ENCODE data around the gene CCDC43. TPM values are rescaled to one million over a fixed set of nuclear protein-coding genes. Genes with fewer than 3 reads are reported as not detected.

CCDC43 gene, protein sequence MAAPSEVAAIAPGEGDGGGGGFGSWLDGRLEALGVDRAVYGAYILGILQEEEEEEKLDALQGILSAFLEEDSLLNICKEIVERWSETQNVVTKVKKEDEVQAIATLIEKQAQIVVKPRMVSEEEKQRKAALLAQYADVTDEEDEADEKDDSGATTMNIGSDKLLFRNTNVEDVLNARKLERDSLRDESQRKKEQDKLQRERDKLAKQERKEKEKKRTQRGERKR
- 43.8 and 45.2 TPM in 2 replicates for total RNA-seq

DNA sequence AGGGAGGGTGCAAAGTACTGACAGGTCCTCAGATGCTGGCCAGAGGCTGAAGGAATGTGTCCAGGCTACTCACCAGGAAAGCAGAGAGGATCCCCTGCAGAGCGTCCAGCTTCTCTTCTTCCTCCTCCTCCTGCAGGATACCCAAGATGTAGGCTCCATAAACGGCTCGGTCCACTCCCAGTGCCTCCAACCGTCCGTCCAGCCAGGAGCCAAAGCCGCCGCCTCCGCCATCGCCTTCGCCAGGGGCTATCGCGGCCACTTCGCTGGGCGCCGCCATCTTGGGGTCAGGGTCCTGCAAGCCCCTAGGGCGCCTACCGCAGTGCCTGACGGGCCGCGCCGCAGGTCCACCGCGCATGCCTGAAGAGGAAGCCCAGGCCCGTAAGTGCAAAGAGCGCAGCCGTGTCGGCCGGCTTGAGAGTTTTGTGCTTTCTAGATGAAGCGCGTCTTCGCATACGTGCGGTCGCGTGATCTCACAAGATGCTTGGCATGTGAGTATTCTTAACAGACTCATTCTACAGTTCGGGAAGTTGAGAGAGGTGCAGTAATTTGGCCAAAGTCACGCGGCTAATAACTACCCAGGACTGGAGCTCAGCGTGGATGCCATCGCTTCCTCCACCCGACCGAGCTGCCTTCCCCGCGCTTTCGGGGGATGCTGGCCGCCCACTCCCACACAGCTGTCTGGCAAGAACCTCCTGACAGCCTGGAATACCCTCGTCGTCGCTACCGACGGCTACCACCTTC, at the start of gene CCDC43:
Gene CCDC43 (minus strand): TSS at position 300 of the 741 bp plus-strand sequence. CDS start 23 bp downstream, at position 277.

DNA sequence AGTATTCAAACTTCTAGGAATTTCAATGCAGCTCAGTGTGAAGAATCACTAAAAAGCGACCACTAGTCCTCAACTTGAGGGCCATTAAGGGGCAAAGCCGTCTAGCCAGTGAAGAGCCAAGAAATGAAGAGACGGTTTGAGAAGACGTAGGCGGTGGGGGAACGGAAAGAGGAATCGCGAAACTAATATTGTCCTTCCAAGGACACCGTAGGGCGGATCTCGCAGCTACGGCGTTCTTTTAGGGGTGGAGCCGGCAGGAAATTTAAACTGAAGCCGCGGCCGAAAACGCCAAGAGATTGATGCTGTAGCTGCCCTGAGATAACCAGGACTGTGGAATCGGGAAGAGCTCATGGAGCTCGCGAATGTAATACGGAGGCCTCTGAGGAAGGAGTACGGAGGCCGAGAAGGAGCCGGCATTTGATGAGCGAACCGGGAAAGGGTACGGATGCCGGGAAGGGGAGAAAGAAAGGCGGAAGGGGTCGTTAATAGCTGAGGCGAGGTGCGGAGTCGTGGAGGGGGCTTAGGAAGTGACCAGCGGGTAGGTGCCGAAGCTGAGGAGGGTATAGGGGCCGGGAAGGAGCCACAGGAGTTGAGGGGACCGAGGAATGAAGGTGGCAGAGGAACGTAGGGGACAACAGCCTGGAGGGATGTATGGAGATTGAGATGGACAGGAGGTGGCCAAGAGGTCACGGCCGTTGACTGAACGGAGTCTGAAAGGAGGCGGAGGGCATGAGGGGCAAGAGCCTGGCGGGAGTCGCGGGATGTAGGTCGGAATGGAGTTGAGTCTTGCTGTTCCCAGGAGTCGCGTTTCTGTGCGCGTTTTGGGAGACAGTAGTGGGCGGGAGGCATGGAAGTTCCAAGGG, 19.1 kb upstream of the CCDC43 start, which contains the start of gene DBF4B:
Gene DBF4B (plus strand): TSS at position 265 of the 863 bp plus-strand sequence. CDS start 156 bp downstream, at position 421.

DNA sequence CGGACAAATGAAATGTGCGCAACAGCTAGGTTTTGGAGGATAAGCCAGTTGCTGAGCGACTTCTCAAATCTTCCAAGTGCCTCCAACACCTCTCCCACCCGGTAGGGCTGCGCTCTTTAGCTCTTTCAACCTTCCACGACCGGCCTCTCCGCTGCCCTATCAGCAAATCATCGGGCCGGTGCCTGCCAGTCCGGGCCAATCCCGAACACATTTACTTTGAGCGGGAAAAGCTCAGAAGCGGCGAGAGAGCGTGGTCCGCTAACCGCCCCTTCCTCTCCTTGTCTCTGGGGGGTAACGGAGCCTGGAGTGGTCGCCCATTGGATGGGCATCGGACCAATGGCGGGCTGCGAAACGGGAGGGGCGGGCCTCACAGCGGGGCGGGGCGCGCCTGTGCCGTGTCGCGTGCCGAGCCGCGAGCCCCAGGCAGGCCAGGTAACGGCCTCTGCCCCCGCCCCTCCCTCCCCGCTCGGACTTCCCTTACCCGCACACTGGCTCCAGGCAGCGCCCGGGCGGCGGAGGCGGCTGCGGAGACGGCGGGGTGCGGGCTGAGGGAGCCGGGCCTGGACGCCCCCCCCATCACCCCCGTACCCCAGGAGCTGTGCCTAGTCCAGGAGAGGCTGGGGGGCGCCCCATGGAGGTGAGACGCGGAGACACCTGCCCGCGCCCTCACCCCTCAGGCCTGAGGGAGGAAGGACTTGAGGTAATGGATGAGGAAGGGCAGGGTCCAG, 33.4 kb downstream of the CCDC43 start, which contains the start of gene MEIOC:
Gene MEIOC (plus strand): TSS at position 486 of the 728 bp plus-strand sequence. CDS start 146 bp downstream, at position 632.

Small RNAs within 50 kb of the gene (small RNA-seq; reads per million reads assigned to genes)
- gene RN7SL819P (not detected), gene SMCO4P1 (not detected)

Other genes starting within 250 kb of the CCDC43 start
- gene GPATCH8, start 186.4 kb downstream of the CCDC43 start, total RNA-seq, result 35.5 and 41.2 TPM in 2 replicates
- 0.91 and 1.7 TPM in 2 replicates for gene FZD2, start 132.3 kb downstream of the CCDC43 start, total RNA-seq
- under 0.01 and 0.11 TPM in 2 replicates for gene MEIOC, start 33.3 kb downstream of the CCDC43 start, total RNA-seq
- gene DBF4B, start 18.9 kb upstream of the CCDC43 start, total RNA-seq, result 3.5 and 4.4 TPM in 2 replicates
- under 0.01 and 0.13 TPM in 2 replicates for gene ADAM11, start 69.2 kb upstream of the CCDC43 start, total RNA-seq
- gene GJC1, start 140.5 kb upstream of the CCDC43 start, total RNA-seq, result 8.2 and 36.2 TPM in 2 replicates
- gene HIGD1B, start 158.1 kb upstream of the CCDC43 start, total RNA-seq, result not detected in 2 replicates
- gene EFTUD2, start 209.7 kb upstream of the CCDC43 start, total RNA-seq, result 76.4 and 98.5 TPM in 2 replicates
- gene GFAP, start 225.7 kb upstream of the CCDC43 start, total RNA-seq, result 0.65 and 0.76 TPM in 2 replicates

Data from articular chondrocyte of knee joint (primary cell).